GM23338 (cell line): ENCODE measurements around the gene RRBP1. TPM values are rescaled to one million over a fixed set of nuclear protein-coding genes. Genes with fewer than 3 reads are reported as not detected.

Source experiments
- ATAC-seq: fragments of 200-7000 bp; cut with Tn5 transposase; 3 replicates; pipeline ENCODE4 v1.9.1; 2020
- DNase-seq: peaks from one replicate; pipeline ENCODE4 v3.0.0-alpha.2; 2015; ENCODE audit warnings: low spot score
- H2AFZ ChIP-seq: fragments of 200-600 bp; sonication (generic); 2 replicates; pipeline ENCODE4 v1.8.0; 2016; ENCODE audit warnings: antibody characterized with exemption, mild to moderate bottlenecking, moderate library complexity
- H3F3A ChIP-seq: fragments of 200-600 bp; sonication (generic); replicated peaks from 2 replicates; pipeline ENCODE4 v1.8.0; 2017; ENCODE audit warnings: antibody characterized with exemption, mixed run types, low read depth
- H3K27ac ChIP-seq: fragments of 200-600 bp; sonication (generic); 2 replicates; pipeline ENCODE4 v1.6.1; 2016; ENCODE audit warnings: low read depth
- H3K27me3 ChIP-seq: fragments of 200-600 bp; sonication (generic); 2 replicates; pipeline ENCODE4 v1.8.0; 2016; ENCODE audit warnings: mild to moderate bottlenecking, mixed run types, moderate library complexity; ENCODE audit not compliant: insufficient read depth
- H3K36me3 ChIP-seq: fragments of 200-600 bp; sonication (generic); 2 replicates; pipeline ENCODE4 v1.8.0; 2016; ENCODE audit warnings: mild to moderate bottlenecking; ENCODE audit not compliant: insufficient read depth
- H3K4me1 ChIP-seq: fragments of 200-600 bp; sonication (generic); 2 replicates; pipeline ENCODE4 v1.8.0; 2016; ENCODE audit warnings: mild to moderate bottlenecking, moderate library complexity; ENCODE audit not compliant: insufficient read depth
- H3K4me2 ChIP-seq: fragments of 200-600 bp; sonication (generic); 2 replicates; pipeline ENCODE4 v1.7.1; 2017; ENCODE audit warnings: mixed run types
- H3K4me3 ChIP-seq: fragments of 200-600 bp; sonication (generic); 2 replicates; pipeline ENCODE4 v1.6.1; 2016; ENCODE audit warnings: mixed run types
- H3K79me2 ChIP-seq: fragments of 200-600 bp; sonication (generic); replicated peaks from 2 replicates; pipeline ENCODE4 v1.8.0; 2017; ENCODE audit warnings: mild to moderate bottlenecking; ENCODE audit not compliant: insufficient read depth
- H3K9me2 ChIP-seq: fragments of 200-600 bp; sonication (generic); 2 replicates; pipeline ENCODE4 v1.8.0; 2017; ENCODE audit not compliant: insufficient read depth
- H4K20me1 ChIP-seq: fragments of 200-600 bp; sonication (generic); replicated peaks from 2 replicates; pipeline ENCODE4 v1.8.0; 2017; ENCODE audit warnings: mild to moderate bottlenecking; ENCODE audit not compliant: insufficient read depth
- H3K27ac Mint-ChIP-seq: 2 replicates; pipeline ENCODE4 v1.8.0; 2020; ENCODE audit warnings: inconsistent platforms, mild to moderate bottlenecking, moderate library complexity, mixed read lengths
- H3K27me3 Mint-ChIP-seq: 3 replicates; pipeline ENCODE4 v1.8.0; 2022; ENCODE audit warnings: low read depth, mild to moderate bottlenecking, moderate library complexity, mixed read lengths, inconsistent platforms; ENCODE audit not compliant: insufficient read depth, poor library complexity
- H3K36me3 Mint-ChIP-seq: 3 replicates; pipeline ENCODE4 v1.8.0; 2021; ENCODE audit warnings: low read depth, mild to moderate bottlenecking, inconsistent platforms, moderate library complexity, mixed read lengths
- H3K4me1 Mint-ChIP-seq: 3 replicates; pipeline ENCODE4 v1.8.0; 2020; ENCODE audit warnings: mild to moderate bottlenecking, inconsistent platforms, mixed read lengths
- H3K4me3 Mint-ChIP-seq: 3 replicates; pipeline ENCODE4 v1.8.0; 2021; ENCODE audit warnings: moderate library complexity, mild to moderate bottlenecking, inconsistent platforms, mixed read lengths
- H3K9me3 Mint-ChIP-seq: 3 replicates; pipeline ENCODE4 v1.8.0; 2020; ENCODE audit warnings: moderate library complexity, mild to moderate bottlenecking, inconsistent platforms, mixed read lengths
- CREB1 ChIP-seq: fragments of 250-450 bp; sonication (Bioruptor Pico); IDR thresholded peaks from 2 replicates; pipeline ENCODE4 v1.5.0; 2020; ENCODE audit warnings: low read depth, mild to moderate bottlenecking, moderate library complexity
- EZH2 ChIP-seq: fragments of 200-600 bp; sonication (generic); IDR thresholded peaks from one replicate; pipeline ENCODE4 v1.8.0; 2017; ENCODE audit warnings: antibody characterized with exemption, mild to moderate bottlenecking, low read depth; ENCODE audit not compliant: unreplicated experiment
- EZH2phosphoT487 ChIP-seq: fragments of 200-600 bp; sonication (generic); IDR thresholded peaks from one replicate; pipeline ENCODE4 v1.8.1; 2018; ENCODE audit warnings: antibody characterized with exemption; ENCODE audit not compliant: unreplicated experiment
- NANOG ChIP-seq: IDR thresholded peaks from 2 replicates; pipeline ENCODE4 v1.6.1; 2016; ENCODE audit warnings: antibody characterized with exemption, borderline replicate concordance
- POLR2AphosphoS5 ChIP-seq: IDR thresholded peaks from 2 replicates; pipeline ENCODE4 v1.6.1; 2016; ENCODE audit warnings: antibody characterized with exemption, low read depth
- STAT1 ChIP-seq: IDR thresholded peaks from one replicate; pipeline ENCODE4 v1.6.1; 2016; ENCODE audit warnings: antibody characterized with exemption; ENCODE audit not compliant: unreplicated experiment
- ZNF331 ChIP-seq: fragments of 250-450 bp; sonication (Bioruptor Pico); IDR thresholded peaks from 2 replicates; pipeline ENCODE4 v1.5.0; 2020; ENCODE audit warnings: low read depth, mild to moderate bottlenecking, moderate library complexity
- polyA plus RNA-seq: library from polyadenylated mRNA; unstranded; fragments of >200 nt; fragmentation: Nextera tagmentation; extraction: Ambion mirVana; gene quantifications from 2 replicates; pipeline ENCODE4 v1.2.1, GENCODE V29; 2016
- total RNA-seq: library from RNA; depleted of rRNA; stranded (reverse); fragments of >200 nt; shearing (Covaris generic); gene quantifications from 2 replicates; pipeline ENCODE4 v1.2.3, GENCODE V29; 2014
- TF ChIP-seq, protein P1 (sequence below): fragments of 250-450 bp; sonication (Bioruptor Pico); IDR thresholded peaks from 2 replicates; pipeline ENCODE4 v1.5.0; 2020; ENCODE audit warnings: mild to moderate bottlenecking, moderate library complexity
- TF ChIP-seq, protein P2 (sequence below): IDR thresholded peaks from one replicate; pipeline ENCODE4 v1.6.1; 2018; ENCODE audit warnings: antibody characterized with exemption; ENCODE audit not compliant: unreplicated experiment
- TF ChIP-seq, protein P3 (sequence below): IDR thresholded peaks from 2 replicates; pipeline ENCODE4 v1.6.1; 2016; ENCODE audit warnings: antibody characterized with exemption
- TF ChIP-seq, protein P4 (sequence below), 2 experiments: fragments of 200-600 bp in 1 of 2; sonication (generic) in 1 of 2; conservative IDR thresholded peaks; 2 replicates each; pipeline versions ENCODE4 v1.5.1 to v1.6.1; 2016 to 2017; ENCODE audit warnings: antibody characterized with exemption in 2 of 2, low read depth in 2 of 2, mild to moderate bottlenecking in 2 of 2, moderate library complexity in 1 of 2

RRBP1 gene
- total and polyA plus RNA-seq, 2 experiments from 2014 or later: 105 to 113 TPM

DNA sequence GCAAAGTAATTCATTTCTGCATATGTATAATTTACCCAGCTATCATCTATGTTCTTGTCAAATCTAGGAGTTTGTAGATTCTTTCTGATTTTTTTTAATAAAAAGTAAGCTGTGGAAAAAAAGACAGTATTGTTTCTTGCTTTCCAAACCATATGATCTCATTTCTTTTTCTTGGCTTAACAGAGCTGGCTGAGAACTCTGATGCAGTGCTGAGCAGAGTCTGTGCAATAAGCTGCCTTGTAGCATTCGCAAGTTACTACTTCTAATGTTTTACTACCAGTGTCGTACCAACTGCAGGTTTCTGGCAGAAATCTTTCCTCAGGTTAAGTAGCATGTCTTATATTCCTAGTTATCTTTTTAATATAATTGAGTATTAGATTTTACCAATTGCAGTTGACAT, 15.6 kb downstream of the RRBP1 start:
- H3K27me3 ChIP-seq: no peaks in the 10 kb centered on the region
- no peak overlapping the region for H3K4me2 ChIP-seq
- H3K4me3 Mint-ChIP-seq: no peak overlapping the region
- peaks cover 22% of the 10 kb centered on the region for H4K20me1 ChIP-seq
- H3K27ac ChIP-seq: no peak overlapping the region
- no peaks in the 10 kb centered on the region for H3K9me3 Mint-ChIP-seq
- H3K36me3 ChIP-seq: no peaks in the 10 kb centered on the region
- H3K27me3 Mint-ChIP-seq: peaks cover 2% of the 10 kb centered on the region
- H3K4me1 Mint-ChIP-seq: peaks cover 77% of the 10 kb centered on the region
- ATAC-seq (no peak), DNase-seq (no peak)
- no peak overlapping the region for H2AFZ ChIP-seq
- TF ChIP-seq, protein P1, sequence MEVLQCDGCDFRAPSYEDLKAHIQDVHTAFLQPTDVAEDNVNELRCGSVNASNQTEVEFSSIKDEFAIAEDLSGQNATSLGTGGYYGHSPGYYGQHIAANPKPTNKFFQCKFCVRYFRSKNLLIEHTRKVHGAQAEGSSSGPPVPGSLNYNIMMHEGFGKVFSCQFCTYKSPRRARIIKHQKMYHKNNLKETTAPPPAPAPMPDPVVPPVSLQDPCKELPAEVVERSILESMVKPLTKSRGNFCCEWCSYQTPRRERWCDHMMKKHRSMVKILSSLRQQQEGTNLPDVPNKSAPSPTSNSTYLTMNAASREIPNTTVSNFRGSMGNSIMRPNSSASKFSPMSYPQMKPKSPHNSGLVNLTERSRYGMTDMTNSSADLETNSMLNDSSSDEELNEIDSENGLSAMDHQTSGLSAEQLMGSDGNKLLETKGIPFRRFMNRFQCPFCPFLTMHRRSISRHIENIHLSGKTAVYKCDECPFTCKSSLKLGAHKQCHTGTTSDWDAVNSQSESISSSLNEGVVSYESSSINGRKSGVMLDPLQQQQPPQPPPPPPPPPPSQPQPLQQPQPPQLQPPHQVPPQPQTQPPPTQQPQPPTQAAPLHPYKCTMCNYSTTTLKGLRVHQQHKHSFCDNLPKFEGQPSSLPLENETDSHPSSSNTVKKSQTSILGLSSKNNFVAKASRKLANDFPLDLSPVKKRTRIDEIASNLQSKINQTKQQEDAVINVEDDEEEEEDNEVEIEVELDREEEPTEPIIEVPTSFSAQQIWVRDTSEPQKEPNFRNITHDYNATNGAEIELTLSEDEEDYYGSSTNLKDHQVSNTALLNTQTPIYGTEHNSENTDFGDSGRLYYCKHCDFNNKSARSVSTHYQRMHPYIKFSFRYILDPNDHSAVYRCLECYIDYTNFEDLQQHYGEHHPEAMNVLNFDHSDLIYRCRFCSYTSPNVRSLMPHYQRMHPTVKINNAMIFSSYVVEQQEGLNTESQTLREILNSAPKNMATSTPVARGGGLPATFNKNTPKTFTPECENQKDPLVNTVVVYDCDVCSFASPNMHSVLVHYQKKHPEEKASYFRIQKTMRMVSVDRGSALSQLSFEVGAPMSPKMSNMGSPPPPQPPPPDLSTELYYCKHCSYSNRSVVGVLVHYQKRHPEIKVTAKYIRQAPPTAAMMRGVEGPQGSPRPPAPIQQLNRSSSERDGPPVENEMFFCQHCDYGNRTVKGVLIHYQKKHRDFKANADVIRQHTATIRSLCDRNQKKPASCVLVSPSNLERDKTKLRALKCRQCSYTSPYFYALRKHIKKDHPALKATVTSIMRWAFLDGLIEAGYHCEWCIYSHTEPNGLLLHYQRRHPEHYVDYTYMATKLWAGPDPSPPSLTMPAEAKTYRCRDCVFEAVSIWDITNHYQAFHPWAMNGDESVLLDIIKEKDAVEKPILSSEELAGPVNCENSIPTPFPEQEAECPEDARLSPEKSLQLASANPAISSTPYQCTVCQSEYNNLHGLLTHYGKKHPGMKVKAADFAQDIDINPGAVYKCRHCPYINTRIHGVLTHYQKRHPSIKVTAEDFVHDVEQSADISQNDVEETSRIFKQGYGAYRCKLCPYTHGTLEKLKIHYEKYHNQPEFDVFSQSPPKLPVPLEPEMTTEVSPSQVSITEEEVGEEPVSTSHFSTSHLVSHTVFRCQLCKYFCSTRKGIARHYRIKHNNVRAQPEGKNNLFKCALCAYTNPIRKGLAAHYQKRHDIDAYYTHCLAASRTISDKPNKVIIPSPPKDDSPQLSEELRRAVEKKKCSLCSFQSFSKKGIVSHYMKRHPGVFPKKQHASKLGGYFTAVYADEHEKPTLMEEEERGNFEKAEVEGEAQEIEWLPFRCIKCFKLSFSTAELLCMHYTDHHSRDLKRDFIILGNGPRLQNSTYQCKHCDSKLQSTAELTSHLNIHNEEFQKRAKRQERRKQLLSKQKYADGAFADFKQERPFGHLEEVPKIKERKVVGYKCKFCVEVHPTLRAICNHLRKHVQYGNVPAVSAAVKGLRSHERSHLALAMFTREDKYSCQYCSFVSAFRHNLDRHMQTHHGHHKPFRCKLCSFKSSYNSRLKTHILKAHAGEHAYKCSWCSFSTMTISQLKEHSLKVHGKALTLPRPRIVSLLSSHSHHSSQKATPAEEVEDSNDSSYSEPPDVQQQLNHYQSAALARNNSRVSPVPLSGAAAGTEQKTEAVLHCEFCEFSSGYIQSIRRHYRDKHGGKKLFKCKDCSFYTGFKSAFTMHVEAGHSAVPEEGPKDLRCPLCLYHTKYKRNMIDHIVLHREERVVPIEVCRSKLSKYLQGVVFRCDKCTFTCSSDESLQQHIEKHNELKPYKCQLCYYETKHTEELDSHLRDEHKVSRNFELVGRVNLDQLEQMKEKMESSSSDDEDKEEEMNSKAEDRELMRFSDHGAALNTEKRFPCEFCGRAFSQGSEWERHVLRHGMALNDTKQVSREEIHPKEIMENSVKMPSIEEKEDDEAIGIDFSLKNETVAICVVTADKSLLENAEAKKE (CRISPR knock-in tag): no peak
- TF ChIP-seq ZNF331 (CRISPR knock-in tag) (no peak), EZH2phosphoT487 (no peak), EZH2 (no peak), POLR2AphosphoS5 (no peak), STAT1 (no peak), NANOG (no peak), CREB1 (CRISPR knock-in tag) (no peak)
- TF ChIP-seq, protein P2, sequence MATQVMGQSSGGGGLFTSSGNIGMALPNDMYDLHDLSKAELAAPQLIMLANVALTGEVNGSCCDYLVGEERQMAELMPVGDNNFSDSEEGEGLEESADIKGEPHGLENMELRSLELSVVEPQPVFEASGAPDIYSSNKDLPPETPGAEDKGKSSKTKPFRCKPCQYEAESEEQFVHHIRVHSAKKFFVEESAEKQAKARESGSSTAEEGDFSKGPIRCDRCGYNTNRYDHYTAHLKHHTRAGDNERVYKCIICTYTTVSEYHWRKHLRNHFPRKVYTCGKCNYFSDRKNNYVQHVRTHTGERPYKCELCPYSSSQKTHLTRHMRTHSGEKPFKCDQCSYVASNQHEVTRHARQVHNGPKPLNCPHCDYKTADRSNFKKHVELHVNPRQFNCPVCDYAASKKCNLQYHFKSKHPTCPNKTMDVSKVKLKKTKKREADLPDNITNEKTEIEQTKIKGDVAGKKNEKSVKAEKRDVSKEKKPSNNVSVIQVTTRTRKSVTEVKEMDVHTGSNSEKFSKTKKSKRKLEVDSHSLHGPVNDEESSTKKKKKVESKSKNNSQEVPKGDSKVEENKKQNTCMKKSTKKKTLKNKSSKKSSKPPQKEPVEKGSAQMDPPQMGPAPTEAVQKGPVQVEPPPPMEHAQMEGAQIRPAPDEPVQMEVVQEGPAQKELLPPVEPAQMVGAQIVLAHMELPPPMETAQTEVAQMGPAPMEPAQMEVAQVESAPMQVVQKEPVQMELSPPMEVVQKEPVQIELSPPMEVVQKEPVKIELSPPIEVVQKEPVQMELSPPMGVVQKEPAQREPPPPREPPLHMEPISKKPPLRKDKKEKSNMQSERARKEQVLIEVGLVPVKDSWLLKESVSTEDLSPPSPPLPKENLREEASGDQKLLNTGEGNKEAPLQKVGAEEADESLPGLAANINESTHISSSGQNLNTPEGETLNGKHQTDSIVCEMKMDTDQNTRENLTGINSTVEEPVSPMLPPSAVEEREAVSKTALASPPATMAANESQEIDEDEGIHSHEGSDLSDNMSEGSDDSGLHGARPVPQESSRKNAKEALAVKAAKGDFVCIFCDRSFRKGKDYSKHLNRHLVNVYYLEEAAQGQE: no peak
- TF ChIP-seq, protein P3, sequence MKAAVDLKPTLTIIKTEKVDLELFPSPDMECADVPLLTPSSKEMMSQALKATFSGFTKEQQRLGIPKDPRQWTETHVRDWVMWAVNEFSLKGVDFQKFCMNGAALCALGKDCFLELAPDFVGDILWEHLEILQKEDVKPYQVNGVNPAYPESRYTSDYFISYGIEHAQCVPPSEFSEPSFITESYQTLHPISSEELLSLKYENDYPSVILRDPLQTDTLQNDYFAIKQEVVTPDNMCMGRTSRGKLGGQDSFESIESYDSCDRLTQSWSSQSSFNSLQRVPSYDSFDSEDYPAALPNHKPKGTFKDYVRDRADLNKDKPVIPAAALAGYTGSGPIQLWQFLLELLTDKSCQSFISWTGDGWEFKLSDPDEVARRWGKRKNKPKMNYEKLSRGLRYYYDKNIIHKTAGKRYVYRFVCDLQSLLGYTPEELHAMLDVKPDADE: no peak
- TF ChIP-seq, protein P4, sequence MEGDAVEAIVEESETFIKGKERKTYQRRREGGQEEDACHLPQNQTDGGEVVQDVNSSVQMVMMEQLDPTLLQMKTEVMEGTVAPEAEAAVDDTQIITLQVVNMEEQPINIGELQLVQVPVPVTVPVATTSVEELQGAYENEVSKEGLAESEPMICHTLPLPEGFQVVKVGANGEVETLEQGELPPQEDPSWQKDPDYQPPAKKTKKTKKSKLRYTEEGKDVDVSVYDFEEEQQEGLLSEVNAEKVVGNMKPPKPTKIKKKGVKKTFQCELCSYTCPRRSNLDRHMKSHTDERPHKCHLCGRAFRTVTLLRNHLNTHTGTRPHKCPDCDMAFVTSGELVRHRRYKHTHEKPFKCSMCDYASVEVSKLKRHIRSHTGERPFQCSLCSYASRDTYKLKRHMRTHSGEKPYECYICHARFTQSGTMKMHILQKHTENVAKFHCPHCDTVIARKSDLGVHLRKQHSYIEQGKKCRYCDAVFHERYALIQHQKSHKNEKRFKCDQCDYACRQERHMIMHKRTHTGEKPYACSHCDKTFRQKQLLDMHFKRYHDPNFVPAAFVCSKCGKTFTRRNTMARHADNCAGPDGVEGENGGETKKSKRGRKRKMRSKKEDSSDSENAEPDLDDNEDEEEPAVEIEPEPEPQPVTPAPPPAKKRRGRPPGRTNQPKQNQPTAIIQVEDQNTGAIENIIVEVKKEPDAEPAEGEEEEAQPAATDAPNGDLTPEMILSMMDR (conservative IDR thresholded peaks at IDR 0.05; ENCODE audit: low read depth in 2 of 2): no peak
- no peak overlapping the region for H3K27ac Mint-ChIP-seq
- H3K4me3 ChIP-seq: no peak overlapping the region
- no peaks in the 10 kb centered on the region for H3K9me2 ChIP-seq
- no peaks in the 10 kb centered on the region for H3F3A ChIP-seq
- H3K4me1 ChIP-seq: peaks cover 45% of the 10 kb centered on the region
- H3K79me2 ChIP-seq: peaks cover 97% of the 10 kb centered on the region
- peaks cover 11% of the 10 kb centered on the region; the same call in 2 of the 3 replicates for H3K36me3 Mint-ChIP-seq
